Astrocyte of the cerebellum (primary cell): ENCODE results near the gene KCNIP4.

ENCODE experiments used
- DNase-seq: peaks from one replicate; pipeline ENCODE4 v3.0.0-alpha.2; 2011; ENCODE audit warnings: low read depth
- H3K4me3 ChIP-seq: 2 replicates; pipeline ENCODE4 v1.5.1; 2011; ENCODE audit warnings: mild to moderate bottlenecking, low read depth, low read length, moderate library complexity
- in situ Hi-C: cut with HindIII; loops from 2 replicates; pipeline ENCODE4 v1.10.0; 2017; ENCODE audit warnings: low sequenced_read_pairs
- TF ChIP-seq, protein P1 (sequence below): IDR thresholded peaks from 2 replicates; pipeline ENCODE4 v1.5.1; 2012; ENCODE audit warnings: low read length, low read depth, moderate library complexity, mild to moderate bottlenecking; ENCODE audit errors: missing control alignments

KCNIP4 gene

GRCh38 chr4:21577056-21577455, 371.5 kb downstream of the KCNIP4 start:
- TF ChIP-seq, protein P1, sequence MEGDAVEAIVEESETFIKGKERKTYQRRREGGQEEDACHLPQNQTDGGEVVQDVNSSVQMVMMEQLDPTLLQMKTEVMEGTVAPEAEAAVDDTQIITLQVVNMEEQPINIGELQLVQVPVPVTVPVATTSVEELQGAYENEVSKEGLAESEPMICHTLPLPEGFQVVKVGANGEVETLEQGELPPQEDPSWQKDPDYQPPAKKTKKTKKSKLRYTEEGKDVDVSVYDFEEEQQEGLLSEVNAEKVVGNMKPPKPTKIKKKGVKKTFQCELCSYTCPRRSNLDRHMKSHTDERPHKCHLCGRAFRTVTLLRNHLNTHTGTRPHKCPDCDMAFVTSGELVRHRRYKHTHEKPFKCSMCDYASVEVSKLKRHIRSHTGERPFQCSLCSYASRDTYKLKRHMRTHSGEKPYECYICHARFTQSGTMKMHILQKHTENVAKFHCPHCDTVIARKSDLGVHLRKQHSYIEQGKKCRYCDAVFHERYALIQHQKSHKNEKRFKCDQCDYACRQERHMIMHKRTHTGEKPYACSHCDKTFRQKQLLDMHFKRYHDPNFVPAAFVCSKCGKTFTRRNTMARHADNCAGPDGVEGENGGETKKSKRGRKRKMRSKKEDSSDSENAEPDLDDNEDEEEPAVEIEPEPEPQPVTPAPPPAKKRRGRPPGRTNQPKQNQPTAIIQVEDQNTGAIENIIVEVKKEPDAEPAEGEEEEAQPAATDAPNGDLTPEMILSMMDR: no peak
- no peak overlapping the region for H3K4me3 ChIP-seq
- no peak for DNase-seq
- in situ Hi-C loops: no loop called here

DNA sequence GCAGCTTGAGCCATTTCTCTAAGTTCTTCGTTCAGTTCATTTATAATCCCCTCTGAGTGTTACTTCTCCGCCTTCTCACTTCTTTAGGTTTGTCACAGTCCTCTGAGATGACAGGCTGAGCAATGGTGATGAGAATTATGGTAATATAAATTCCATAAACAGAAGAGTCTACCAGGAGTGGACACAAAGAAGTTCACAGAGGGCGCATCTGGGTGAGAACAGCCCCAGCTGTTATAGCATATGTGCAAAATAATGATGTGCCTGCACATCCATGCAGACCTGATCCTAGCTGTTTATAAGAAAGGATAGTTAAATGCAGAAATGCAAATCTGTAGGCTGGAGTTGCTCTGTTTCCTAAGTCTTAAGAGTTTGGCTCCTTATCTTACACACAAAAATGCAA, 377.5 kb downstream of the KCNIP4 start:
- in situ Hi-C loops: no loop called here
- no peak overlapping the region for H3K4me3 ChIP-seq
- DNase-seq: no peak
- TF ChIP-seq, protein P1: no peak

GRCh38 chr4:21569638-21570037, 378.9 kb downstream of the KCNIP4 start:
- TF ChIP-seq, protein P1: no peak
- in situ Hi-C loops: loop anchor here (5.0 kb wide), 1 partner anchor 58 kb away; no protein-coding TSS in a partner anchor
- DNase-seq: no peak
- H3K4me3 ChIP-seq: no peak overlapping the region

DNA sequence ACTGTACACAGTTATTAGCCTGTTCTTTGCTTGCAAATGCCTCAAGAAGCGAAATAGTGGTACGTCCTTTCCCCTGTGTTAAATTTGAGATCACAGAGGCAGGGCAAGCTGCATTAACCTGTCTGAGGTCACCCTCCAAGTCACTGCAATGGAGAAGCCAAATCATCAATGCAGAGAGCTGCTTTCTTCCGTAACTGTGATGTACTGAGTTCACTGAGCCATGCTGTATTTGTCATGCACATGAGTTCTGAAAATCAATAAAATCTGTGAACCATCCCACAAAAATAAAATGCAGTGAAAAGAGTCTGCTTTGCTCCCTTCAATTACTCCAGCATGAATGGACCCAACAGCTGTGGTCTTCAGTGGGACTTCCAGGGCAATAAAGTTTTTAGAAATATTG, 393.5 kb downstream of the KCNIP4 start:
- no peak for DNase-seq
- no peak overlapping the region for H3K4me3 ChIP-seq
- TF ChIP-seq, protein P1: no peak
- in situ Hi-C loops: no loop called here

GRCh38 chr4:21554500-21554899, 394.1 kb downstream of the KCNIP4 start:
- no peak overlapping the region for H3K4me3 ChIP-seq
- TF ChIP-seq, protein P1: no peak
- in situ Hi-C loops: no loop called here
- DNase-seq: no peak

- no peak for DNase-seq
- TF ChIP-seq, protein P1: no peak
- in situ Hi-C loops: no loop called here
- no peak overlapping the region for H3K4me3 ChIP-seq
These were observed 394.5 kb downstream of the KCNIP4 start for GRCh38 chr4:21554066-21554465.

DNA sequence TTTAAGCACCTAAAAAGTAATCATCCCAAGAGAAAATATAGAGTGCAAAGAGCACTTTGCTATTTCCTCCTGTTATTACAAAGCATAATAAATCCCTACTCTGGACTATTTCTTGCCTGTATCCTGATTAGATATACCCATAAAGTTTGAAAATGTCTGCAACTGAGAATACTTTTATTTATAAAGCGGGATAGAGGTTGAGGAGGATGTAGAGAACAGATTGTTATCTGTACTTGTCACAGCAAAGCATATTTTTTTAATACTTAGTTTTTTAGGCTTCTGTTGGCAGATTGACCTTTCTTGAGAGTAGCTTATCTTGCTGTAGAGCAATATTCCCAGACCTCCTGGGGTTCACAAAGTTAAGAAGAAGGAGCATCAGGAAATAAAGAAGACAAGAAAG, 396.1 kb downstream of the KCNIP4 start:
- TF ChIP-seq, protein P1: no peak
- in situ Hi-C loops: no loop called here

More for the DNA sequence above, 396.1 kb downstream of the KCNIP4 start:
- no peak overlapping the region for H3K4me3 ChIP-seq
- no peak for DNase-seq
